ENCODE data around the gene KDELR1. TPM values are rescaled to one million over a fixed set of nuclear protein-coding genes. Genes with fewer than 3 reads are reported as not detected.

The KDELR1 gene
- total RNA-seq, 4 donors from 2014 or later, result 60.4 to 87.9 (median 70.8) TPM

DNA sequence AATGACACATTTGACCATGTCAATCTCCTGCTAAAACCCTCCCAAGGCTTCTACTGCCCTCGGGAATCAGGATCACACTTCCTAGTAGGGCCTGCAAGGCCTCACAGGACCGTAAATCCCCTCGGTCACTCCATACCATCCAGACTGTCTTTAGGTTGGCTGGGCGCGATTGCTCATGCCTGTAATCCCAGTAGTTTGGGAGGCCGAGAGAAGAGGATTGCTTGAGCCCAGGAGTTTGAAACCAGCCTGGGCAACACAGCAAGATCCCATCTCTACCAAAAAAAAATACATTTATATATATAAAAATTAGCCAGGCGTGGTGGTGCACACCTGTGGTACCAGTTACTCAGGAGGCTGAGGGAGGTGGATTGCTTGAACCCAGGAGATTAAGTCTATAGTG, 42.6 kb downstream of the KDELR1 start:
- WGBS, 2 donors (ENCODE audit: low coverage in 1 of 2), result 100% methylated on average over 1 of the region's 7 CpGs

DNA sequence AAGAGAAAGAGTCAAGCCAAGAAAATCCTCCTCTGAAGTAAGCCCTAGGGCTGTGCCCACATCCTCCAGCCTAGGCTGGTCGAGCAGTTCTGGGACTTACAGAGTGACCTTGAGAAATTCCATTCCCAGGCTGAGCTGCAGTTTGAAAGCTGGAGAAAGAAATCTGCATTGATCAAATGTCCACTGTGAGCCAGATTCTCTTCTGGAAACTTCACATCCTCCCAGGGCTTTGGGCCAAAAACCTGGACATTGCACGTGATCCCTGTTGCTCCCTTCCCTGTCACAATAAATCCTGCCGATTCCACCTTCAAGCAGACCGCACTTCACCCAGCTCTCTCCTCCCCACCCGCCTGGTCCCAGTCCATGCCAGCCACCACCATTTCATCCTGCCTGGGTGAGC, 43.3 kb downstream of the KDELR1 start:
- Histone ChIP-seq H3K4me3 (no peak overlapping the region), H3K36me3 (peaks cover 0 to 12% of the 10 kb centered on the region in 2 donors), H3K4me1 (peaks cover 0 to 7% (median 0%) of the 10 kb centered on the region in 3 donors), H3K27ac (no peak overlapping the region), H3K9me3 (no peaks in the 10 kb centered on the region), H3K27me3 (no peaks in the 10 kb centered on the region)
- TF ChIP-seq, protein P1, sequence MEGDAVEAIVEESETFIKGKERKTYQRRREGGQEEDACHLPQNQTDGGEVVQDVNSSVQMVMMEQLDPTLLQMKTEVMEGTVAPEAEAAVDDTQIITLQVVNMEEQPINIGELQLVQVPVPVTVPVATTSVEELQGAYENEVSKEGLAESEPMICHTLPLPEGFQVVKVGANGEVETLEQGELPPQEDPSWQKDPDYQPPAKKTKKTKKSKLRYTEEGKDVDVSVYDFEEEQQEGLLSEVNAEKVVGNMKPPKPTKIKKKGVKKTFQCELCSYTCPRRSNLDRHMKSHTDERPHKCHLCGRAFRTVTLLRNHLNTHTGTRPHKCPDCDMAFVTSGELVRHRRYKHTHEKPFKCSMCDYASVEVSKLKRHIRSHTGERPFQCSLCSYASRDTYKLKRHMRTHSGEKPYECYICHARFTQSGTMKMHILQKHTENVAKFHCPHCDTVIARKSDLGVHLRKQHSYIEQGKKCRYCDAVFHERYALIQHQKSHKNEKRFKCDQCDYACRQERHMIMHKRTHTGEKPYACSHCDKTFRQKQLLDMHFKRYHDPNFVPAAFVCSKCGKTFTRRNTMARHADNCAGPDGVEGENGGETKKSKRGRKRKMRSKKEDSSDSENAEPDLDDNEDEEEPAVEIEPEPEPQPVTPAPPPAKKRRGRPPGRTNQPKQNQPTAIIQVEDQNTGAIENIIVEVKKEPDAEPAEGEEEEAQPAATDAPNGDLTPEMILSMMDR (IDR thresholded peaks at IDR 0.05), result no peak
- TF ChIP-seq EP300 (IDR thresholded peaks at IDR 0.05) (no peak), POLR2A (IDR thresholded peaks at IDR 0.05) (no peak), POLR2AphosphoS5 (IDR thresholded peaks at IDR 0.05) (no peak)
- no peak for ATAC-seq
- 25 to 54% methylated on average over 4 to 5 of the region's 5 CpGs for WGBS, 2 donors (ENCODE audit: low coverage in 1 of 2)

More for the DNA sequence above, 42.6 kb downstream of the KDELR1 start:
- TF ChIP-seq, protein P1 (IDR thresholded peaks at IDR 0.05), result no peak
- TF ChIP-seq EP300 (IDR thresholded peaks at IDR 0.05) (no peak), POLR2A (IDR thresholded peaks at IDR 0.05) (no peak), POLR2AphosphoS5 (IDR thresholded peaks at IDR 0.05) (no peak)
- no peak overlapping the region for H3K27ac ChIP-seq
- no peaks in the 10 kb centered on the region for H3K9me3 ChIP-seq
- peaks cover 0 to 8% of the 10 kb centered on the region in 2 donors for H3K36me3 ChIP-seq
- no peak overlapping the region for H3K4me3 ChIP-seq
- peaks cover 0 to 7% (median 0%) of the 10 kb centered on the region in 3 donors for H3K4me1 ChIP-seq
- ATAC-seq, result no peak
- H3K27me3 ChIP-seq, result no peaks in the 10 kb centered on the region

DNA sequence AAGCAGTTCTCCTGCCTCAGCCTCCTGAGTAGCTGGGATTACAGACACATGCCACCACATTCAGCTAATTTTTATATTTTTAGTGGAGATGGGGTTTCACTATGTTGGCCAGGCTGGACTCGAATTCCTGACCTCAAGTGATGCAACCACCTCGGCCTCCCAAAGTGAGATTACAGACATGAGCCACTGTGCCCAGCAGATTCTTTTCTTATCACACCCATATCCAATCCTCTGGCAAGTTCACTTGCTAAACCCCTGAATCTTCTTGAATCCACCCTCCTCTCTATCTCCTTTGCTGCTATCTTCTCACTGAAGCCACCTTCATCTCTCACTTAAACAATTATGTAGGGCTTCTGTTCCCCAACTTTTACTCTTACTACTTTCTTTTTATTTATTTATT, 45.2 kb downstream of the KDELR1 start:
- Histone ChIP-seq H3K27me3 (no peaks in the 10 kb centered on the region), H3K4me1 (peaks cover 0 to 7% (median 0%) of the 10 kb centered on the region in 3 donors), H3K36me3 (peaks cover 0 to 30% of the 10 kb centered on the region in 2 donors), H3K27ac (no peak overlapping the region), H3K9me3 (no peaks in the 10 kb centered on the region), H3K4me3 (no peak overlapping the region)
- ATAC-seq, result no peak
- WGBS, 2 donors (ENCODE audit: low coverage in 1 of 2), result 100% methylated on average over 1 to 2 of the region's 2 CpGs
- TF ChIP-seq, protein P1 (IDR thresholded peaks at IDR 0.05), result no peak
- TF ChIP-seq POLR2AphosphoS5 (IDR thresholded peaks at IDR 0.05) (no peak), POLR2A (IDR thresholded peaks at IDR 0.05) (no peak), EP300 (IDR thresholded peaks at IDR 0.05) (no peak)

DNA sequence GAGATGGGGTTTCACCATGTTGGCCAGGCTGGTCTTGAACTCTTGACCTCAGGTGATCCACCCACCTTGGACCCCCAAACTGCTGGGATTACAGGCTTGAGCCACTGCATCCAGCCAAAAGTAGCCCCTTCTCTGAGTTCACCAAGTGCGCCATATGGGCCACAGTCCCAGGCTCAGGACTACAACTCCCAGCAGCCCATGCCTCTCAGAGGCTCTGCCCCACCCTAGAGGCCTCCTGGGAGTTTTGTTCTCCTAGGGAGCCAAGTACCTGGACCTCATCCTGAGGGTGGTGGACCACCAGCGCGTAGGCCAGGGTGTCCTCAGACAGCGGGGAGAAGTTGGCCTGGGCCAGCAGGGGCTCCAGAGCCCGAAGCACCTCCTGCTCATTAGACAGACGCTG, 46.5 kb downstream of the KDELR1 start:
- Histone ChIP-seq H3K4me3 (no peak overlapping the region), H3K27ac (no peak overlapping the region), H3K4me1 (peaks cover 0 to 7% (median 0%) of the 10 kb centered on the region in 3 donors), H3K36me3 (peaks cover 0 to 39% of the 10 kb centered on the region in 2 donors), H3K9me3 (no peaks in the 10 kb centered on the region), H3K27me3 (no peaks in the 10 kb centered on the region)
- WGBS, 2 donors (ENCODE audit: low coverage in 1 of 2), result 100% methylated on average over 3 of the region's 6 CpGs; no CpG with 5 or more reads in 1 of the 2 donors
- ATAC-seq, result no peak
- TF ChIP-seq POLR2AphosphoS5 (IDR thresholded peaks at IDR 0.05) (no peak), EP300 (IDR thresholded peaks at IDR 0.05) (no peak), POLR2A (IDR thresholded peaks at IDR 0.05) (no peak)
- TF ChIP-seq, protein P1 (IDR thresholded peaks at IDR 0.05), result no peak

DNA sequence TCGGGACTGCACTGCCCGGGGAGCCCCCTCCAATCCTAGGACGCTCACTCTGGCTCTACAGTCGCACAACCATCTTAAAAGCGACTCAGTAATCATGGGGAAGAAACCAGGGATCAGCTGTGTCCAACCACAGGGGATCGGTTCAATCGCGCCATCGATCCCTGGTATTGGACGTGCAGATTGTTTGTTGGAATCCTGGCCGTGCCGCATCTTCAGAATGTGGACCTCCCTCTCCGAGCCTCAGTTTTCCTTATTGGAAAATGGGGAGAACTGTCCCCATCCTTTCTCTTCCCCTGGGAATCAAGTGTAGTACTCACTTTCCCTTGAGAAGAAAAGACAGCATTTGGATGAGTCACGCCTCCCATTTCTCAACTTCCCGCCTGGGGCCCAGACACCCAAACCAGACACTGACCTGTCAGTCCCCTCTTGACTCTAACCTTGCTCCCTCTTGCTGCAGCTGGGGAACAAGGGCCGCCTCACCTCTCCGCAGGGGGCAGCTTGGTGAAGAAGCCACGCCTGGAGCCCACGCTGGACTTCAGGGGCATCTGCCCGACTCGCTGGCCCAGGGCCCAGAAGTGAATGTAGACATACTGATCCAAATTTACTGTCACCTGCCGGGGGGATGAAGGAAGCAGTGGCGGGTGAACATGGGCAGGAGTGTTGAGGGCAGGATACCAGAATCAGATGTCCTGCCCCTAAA, 48.4 kb downstream of the KDELR1 start:
- Histone ChIP-seq H3K9me3 (no peaks in the 10 kb centered on the region), H3K27ac (no peak overlapping the region), H3K36me3 (peaks cover 0 to 45% of the 10 kb centered on the region in 2 donors), H3K27me3 (no peaks in the 10 kb centered on the region), H3K4me3 (no peak overlapping the region), H3K4me1 (peaks cover 0 to 2% (median 0%) of the 10 kb centered on the region in 3 donors)
- ATAC-seq, result no peak
- TF ChIP-seq POLR2AphosphoS5 (IDR thresholded peaks at IDR 0.05) (no peak), POLR2A (IDR thresholded peaks at IDR 0.05) (no peak), EP300 (IDR thresholded peaks at IDR 0.05) (no peak)
- TF ChIP-seq, protein P1 (IDR thresholded peaks at IDR 0.05), result no peak
- whole genome bisulfite sequencing, 2 donors (ENCODE audit: low coverage in 1 of 2), result 84 to 97% methylated on average over 5 to 9 of the region's 23 CpGs

All from gastroesophageal sphincter (tissue), 4 donors.